Amygdala (tissue), 56 donors: Measurements from ENCODE around the gene FGFR3.

Experiments used
- DNase-seq, 56 donors: peaks; one replicate each; lab custom pipeline; 2025; lab: John Stamatoyannopoulos, UW

FGFR3 gene

GRCh38 chr4:1855333-1856070 is 62.4 kb downstream of the FGFR3 start:
- DNase-seq: no peak

DNA sequence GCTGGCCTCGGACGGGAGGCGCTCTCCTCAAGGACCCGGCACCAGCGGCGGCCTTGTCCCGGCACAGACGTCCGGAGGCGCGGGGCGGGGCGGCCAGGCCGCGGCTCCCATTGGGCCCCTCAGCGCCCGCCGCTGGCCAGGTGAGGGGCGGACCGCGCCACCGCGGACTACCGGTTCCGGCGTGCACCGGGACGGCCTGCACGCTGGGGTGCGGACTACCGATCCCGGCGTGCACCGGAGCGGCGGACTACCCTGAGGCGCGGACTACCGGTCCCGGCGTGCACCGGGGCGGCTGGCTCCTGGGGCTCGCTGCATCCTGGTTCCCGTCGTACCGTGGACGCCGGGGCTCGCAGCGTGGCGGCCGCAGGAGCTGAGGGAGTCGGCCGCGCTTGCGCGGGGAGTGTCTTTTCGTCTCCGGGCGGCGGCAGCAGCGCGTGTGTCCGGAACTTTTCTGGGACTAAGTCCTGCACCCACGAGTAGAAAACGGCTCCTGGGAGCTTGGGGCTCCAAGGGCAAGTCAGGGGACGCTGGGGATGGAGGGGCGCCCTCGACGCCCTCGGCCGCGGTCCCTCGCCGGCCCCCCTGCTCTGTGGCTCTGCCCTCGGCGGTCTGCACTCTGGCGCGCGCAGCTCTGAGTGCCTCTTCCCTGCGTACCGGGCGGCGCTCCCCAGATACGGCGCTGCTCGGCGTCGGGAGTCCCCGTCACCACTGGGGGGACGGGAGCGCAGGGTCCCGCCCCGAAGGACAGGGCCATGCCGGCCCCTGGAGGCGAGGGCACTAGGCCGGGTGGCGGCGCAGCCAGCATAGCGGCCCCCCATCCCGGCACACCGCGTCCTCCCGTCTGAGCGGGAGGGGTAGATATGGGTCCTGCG is 63.2 kb downstream of the FGFR3 start, which contains the start of gene LETM1:
TSS of gene LETM1 (minus strand) at position 86 of the 872 bp plus-strand sequence. CDS start 206 bp downstream, outside the sequence.
- peak; percentile 37 to 98 (median 93) for DNase-seq

DNA sequence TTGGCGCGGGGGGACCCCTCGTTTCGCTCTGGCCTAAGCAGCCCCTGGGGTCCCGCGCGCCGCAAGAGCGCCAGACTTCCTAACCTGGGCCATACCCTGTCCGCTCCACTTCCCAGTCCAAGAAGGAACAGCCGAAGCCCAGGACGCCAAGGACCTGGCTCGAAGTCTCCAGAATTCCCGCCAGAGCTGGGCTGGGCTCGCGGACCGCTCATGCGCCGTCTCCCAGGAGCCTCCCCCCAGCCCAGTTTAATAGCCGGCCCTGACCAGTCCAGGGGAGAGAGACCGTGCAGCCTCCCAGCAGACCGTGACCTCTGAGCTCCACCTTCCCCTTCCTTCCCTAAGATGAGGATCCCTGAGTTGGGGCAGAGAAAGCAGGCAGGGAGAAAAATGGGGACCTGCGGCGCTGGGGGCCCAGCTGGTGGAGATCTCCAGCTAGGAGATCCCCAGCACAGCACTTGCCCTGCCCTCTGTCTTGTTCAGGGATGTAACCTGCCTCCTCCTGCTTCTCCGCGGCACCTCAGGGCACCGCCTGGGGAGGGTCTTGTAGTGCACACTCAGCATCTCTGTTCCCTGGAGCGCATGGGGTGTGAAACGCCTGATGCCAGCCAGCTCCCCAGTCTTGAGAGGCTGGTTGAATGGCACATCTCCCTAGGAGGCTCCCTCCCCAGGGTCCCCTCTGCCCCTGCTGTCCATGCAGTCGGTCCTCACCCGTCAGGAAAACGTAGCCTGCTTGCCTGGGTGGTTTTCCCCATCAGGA is 64.0 kb downstream of the FGFR3 start:
- DNase-seq: peak in 14 of 56 donors; percentile 14 to 65 (median 36)

DNA sequence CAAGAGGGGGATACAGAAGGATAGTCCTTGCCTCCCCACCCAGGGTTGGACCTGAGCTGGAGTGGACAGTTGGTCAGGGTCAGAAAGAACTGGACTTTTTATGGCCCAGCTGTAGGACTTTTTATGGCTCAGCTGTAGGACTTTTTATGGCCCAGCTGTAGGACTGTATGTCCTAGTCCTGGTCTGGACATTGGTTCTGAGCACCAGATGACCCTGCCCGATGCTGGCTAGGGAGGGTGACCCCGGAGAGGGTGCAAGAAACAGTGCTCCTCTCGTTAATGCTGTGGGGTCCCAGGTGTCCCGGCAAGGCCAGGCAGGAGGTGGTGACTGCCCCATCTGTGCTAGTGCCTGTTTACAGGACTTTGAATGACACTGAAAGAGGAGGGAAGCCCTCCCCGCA is 64.8 kb downstream of the FGFR3 start:
- DNase-seq: no peak
